ENCODE data around the gene DYNC1I2.

DNA sequence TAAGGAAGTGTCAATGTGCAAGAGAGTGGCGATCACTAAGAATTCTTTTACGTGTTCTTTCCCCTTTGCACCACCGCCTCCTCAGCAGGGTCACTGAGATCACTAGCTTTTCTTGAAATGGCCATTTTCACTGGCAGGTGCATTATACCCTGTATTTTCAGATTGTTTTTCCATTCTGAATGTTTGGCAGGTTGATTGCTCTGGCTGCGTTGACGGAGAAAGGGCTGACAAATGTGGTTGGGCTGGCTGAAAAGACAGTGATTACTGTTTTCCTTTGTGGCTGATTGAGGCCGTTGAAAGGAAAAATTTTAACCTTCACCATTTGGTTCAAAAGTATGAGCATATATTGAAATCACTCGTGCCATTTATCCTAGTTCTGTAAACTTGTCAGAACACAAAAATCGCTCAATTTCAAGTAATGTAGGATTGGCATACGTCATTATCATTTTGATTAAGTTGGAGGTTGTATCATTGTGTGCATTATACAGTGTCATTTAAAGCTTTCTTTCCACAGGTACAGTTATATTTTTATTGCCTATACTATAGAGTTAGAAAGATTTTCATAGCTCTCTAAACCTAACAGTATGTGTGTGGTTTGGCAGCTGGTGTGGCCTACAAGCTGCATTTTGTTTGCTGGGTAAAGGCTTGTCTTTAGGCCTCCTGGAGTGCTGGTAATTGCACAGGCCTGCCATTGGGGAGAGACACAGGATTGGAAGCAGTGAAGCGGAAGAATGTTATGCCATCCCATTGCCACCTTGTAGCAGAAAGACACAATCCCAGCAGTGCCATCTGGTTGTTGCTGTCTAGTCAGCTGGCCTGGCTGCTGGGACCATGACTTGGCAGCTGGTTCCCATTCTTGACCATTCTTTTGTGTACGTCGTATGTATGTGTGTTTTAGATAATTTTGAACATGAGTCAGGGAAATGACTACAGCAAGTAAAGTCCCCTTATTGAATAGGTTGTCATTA lies 36.7 kb downstream of the DYNC1I2 start:
- no peak for TF ChIP-seq CTCF (IDR thresholded peaks at IDR 0.05)
- TF ChIP-seq POLR2A (IDR thresholded peaks at IDR 0.05) = no peak

Data from uterus (tissue), 2 donors.